Stimulated activated memory B cell treated with anti-CD40 and anti-IgM and Interleukin-4, amounts not matched to agents 10 μg/mL and 1 μg/mL and 100 μg/mL, for 72 hours (primary cell): Measurements from ENCODE around the gene OSER1.

Experiments used
- ATAC-seq: fragments of 150-1000 bp; cut with Tn5 transposase; 2 replicates; pipeline ENCODE4 v1.10.0; 2021
- H3K27ac Mint-ChIP-seq: one replicate; pipeline ENCODE4 v1.8.0; 2022; ENCODE audit warnings: mild to moderate bottlenecking, mixed read lengths
- H3K27me3 Mint-ChIP-seq: one replicate; pipeline ENCODE4 v1.8.0; 2022; ENCODE audit warnings: mixed read lengths
- H3K36me3 Mint-ChIP-seq: one replicate; pipeline ENCODE4 v1.8.0; 2022; ENCODE audit warnings: mixed read lengths
- H3K4me1 Mint-ChIP-seq: one replicate; pipeline ENCODE4 v1.8.0; 2022; ENCODE audit warnings: mixed read lengths
- H3K4me3 Mint-ChIP-seq: one replicate; pipeline ENCODE4 v1.8.0; 2022; ENCODE audit warnings: mild to moderate bottlenecking, moderate library complexity, mixed read lengths
- H3K9me3 Mint-ChIP-seq: one replicate; pipeline ENCODE4 v1.8.0; 2022; ENCODE audit warnings: mixed read lengths

Gene OSER1

GRCh38 chr20:44180814-44181213, 29.8 kb downstream of the OSER1 start:
- Mint-ChIP-seq H3K27ac (no peak overlapping the region), H3K9me3 (no peaks in the 10 kb centered on the region), H3K27me3 (peaks cover 56% of the 10 kb centered on the region), H3K36me3 (no peaks in the 10 kb centered on the region), H3K4me1 (no peaks in the 10 kb centered on the region), H3K4me3 (no peak overlapping the region)
- ATAC-seq = no peak

DNA sequence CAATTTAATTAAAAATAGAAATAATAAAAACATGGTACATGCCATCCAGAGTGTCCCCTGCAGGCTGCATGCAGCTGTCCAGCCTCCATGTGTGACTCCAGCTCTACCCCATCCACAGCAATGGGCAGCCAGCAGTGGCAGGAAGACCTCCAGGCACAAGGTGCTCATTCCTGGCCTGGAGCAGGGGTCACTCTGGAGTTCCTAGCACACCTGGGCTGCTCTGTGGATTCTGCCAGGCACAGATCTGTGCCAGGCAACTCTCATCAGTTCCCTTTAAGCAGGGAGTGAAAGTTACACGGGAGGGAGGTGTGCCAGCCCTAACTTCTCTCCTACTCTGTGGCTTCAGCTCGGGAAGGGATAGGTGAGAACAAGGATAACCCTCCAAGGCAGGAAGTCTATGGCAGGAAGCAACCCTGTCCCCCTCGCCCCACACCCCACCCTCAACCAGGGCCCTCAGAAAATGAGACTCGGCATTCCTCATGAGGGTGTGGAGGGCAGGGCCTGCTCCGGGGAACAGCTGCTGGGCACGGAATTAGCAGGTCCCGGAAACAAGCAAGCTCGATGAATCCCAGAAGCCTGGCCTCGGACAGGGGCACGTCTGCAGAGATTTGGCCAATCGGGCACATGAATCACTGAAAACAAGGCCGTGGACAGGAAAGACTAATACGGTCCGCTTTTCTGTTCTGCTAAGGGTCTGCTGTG, 33.6 kb downstream of the OSER1 start:
- Mint-ChIP-seq H3K9me3 (no peaks in the 10 kb centered on the region), H3K4me3 (no peak overlapping the region), H3K36me3 (no peaks in the 10 kb centered on the region), H3K27me3 (peaks cover 61% of the 10 kb centered on the region), H3K4me1 (no peaks in the 10 kb centered on the region), H3K27ac (no peak overlapping the region)
- peak; percentile 34 for ATAC-seq

- Mint-ChIP-seq H3K4me1 (no peaks in the 10 kb centered on the region), H3K36me3 (no peaks in the 10 kb centered on the region), H3K27me3 (peaks cover 63% of the 10 kb centered on the region)
These were observed 35.4 kb downstream of the OSER1 start for GRCh38 chr20:44174996-44175765.

DNA sequence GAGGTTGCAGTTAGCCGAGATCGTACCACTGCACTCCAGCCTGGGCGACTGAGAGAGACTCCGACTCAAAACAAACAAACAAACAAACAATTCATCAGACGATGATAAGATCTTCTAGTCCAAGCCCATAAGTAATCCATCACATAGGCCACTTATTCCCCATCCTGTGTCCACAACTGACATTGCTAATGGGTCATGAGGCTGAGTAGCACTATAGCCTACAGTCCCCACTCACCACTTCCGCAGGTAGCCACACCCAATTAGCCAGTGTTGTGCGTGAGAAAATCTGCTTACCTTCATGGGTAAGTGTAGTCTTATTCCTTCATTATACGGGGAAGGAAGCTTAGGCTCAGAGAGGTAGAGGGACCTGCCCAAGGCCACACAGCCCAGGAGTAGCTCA, 36.7 kb downstream of the OSER1 start:
- no peak for ATAC-seq
- Mint-ChIP-seq H3K4me1 (no peaks in the 10 kb centered on the region), H3K27ac (no peak overlapping the region), H3K9me3 (peaks cover 1% of the 10 kb centered on the region), H3K36me3 (no peaks in the 10 kb centered on the region), H3K27me3 (peaks cover 76% of the 10 kb centered on the region), H3K4me3 (no peak overlapping the region)

More at GRCh38 chr20:44174996-44175765, 35.4 kb downstream of the OSER1 start:
- H3K27ac Mint-ChIP-seq = no peak overlapping the region
- no peak overlapping the region for H3K4me3 Mint-ChIP-seq
- no peak for ATAC-seq
- no peaks in the 10 kb centered on the region for H3K9me3 Mint-ChIP-seq

- Mint-ChIP-seq H3K27me3 (peaks cover 78% of the 10 kb centered on the region), H3K36me3 (no peaks in the 10 kb centered on the region), H3K4me3 (no peak overlapping the region), H3K4me1 (no peaks in the 10 kb centered on the region), H3K27ac (no peak overlapping the region), H3K9me3 (peaks cover 3% of the 10 kb centered on the region)
- no peak for ATAC-seq
These were observed 37.5 kb downstream of the OSER1 start for GRCh38 chr20:44173116-44173515.

DNA sequence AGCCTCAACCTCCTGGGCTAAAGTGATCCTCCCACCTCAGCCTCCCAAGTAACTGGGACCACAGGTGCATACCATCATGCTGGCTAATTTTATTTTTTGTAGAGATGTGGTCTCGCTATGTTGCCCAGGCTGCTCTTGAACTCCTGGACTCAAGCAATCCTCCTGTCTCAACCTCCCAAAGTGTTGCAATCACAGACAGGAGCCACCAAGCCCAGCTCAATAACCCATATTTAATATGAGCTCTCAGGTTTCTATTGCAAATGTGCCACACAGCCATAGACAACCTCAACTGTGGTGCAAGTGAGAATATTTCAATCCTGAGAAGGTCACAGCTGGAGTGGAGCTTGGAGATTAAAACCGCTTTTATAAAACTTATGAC, 38.0 kb downstream of the OSER1 start:
- Mint-ChIP-seq H3K9me3 (peaks cover 3% of the 10 kb centered on the region), H3K36me3 (no peaks in the 10 kb centered on the region), H3K4me1 (no peaks in the 10 kb centered on the region), H3K4me3 (no peak overlapping the region), H3K27me3 (peaks cover 78% of the 10 kb centered on the region), H3K27ac (no peak overlapping the region)
- ATAC-seq = no peak

DNA sequence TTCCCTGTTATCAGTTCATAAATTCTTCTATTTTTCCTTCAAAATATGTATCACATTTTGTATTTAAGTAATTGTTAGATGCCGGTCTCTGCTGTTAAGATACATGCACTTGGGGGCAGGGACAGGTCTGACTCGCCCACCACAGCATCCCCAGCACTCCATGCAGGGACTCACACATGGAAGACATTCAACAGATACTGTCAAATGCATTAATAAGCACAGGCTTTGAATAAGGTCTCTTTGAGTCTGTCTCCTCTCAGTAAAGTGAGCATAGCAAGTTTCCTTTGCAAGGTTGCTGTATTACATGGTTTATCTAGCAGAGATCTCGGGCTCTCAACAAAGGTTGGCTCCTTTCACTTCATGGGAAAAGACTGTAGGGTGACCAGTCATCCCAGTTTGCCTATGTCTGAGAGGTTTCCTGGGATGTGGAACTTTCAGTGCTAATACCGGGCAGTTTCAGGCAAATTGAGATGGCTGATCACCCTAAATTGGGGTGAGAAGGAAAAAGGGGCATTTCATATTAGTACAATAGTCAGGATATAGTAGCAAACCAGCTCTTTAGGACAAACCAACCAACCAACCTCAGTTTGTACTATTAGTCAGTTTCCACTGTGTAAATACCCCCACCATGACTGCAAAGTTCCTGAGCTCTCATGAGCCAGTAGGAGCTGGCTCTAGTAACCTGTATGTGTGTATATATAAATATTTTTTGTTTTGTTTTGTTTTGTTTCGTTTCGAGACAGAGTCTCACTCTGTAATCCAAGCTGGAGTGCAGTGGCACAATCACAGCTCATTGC, 38.6 kb downstream of the OSER1 start:
- H3K36me3 Mint-ChIP-seq = no peaks in the 10 kb centered on the region
- peaks cover 80% of the 10 kb centered on the region for H3K27me3 Mint-ChIP-seq
- H3K27ac Mint-ChIP-seq = no peak overlapping the region
- ATAC-seq = no peak
- peaks cover 3% of the 10 kb centered on the region for H3K9me3 Mint-ChIP-seq
- H3K4me1 Mint-ChIP-seq = no peaks in the 10 kb centered on the region
- H3K4me3 Mint-ChIP-seq = no peak overlapping the region

DNA sequence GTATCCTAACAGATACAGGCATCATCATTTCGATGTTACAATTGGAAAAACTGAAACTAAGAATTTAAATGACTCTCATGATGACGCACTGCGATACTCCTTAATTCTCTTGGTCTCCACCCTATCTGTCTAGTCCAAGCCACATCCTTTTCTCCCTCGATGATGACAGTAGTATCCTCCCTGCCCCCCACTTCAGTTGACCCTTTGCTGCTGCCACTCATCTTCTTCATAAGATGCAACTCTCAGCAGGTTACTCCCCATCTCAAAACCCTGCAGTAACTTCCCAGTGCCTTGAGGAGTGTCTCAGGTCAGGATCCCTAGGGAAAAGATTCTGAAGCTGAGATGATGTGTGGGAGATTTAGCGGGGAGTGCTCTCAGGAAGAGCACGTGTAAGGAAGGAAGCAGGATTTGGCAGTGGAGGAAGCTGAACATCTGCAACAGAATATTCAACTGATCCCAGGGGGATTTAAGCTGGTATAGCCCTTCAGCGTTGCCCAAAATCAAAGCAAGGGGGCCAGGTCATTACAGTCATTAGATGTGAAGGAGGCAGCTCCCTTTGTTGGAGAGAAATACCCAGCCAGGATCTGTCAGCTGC, 39.7 kb downstream of the OSER1 start:
- Mint-ChIP-seq H3K9me3 (peaks cover 3% of the 10 kb centered on the region), H3K4me1 (no peaks in the 10 kb centered on the region), H3K27ac (no peak overlapping the region), H3K4me3 (no peak overlapping the region), H3K27me3 (peaks cover 76% of the 10 kb centered on the region), H3K36me3 (no peaks in the 10 kb centered on the region)
- no peak for ATAC-seq

- ATAC-seq = no peak
- Mint-ChIP-seq H3K4me3 (no peak overlapping the region), H3K4me1 (no peaks in the 10 kb centered on the region), H3K36me3 (no peaks in the 10 kb centered on the region), H3K27ac (no peak overlapping the region), H3K9me3 (peaks cover 3% of the 10 kb centered on the region), H3K27me3 (peaks cover 74% of the 10 kb centered on the region)
These were observed 42.8 kb downstream of the OSER1 start for GRCh38 chr20:44167736-44168135.

- no peak overlapping the region for H3K4me3 Mint-ChIP-seq
- peaks cover 72% of the 10 kb centered on the region for H3K27me3 Mint-ChIP-seq
- no peaks in the 10 kb centered on the region for H3K36me3 Mint-ChIP-seq
- H3K9me3 Mint-ChIP-seq = peaks cover 3% of the 10 kb centered on the region
- no peak overlapping the region for H3K27ac Mint-ChIP-seq
- peak; percentile 51 for ATAC-seq
- no peaks in the 10 kb centered on the region for H3K4me1 Mint-ChIP-seq
These were observed 44.1 kb downstream of the OSER1 start for GRCh38 chr20:44166477-44166876.

GRCh38 chr20:44166008-44166407, 44.6 kb downstream of the OSER1 start:
- H3K4me3 Mint-ChIP-seq = no peak overlapping the region
- no peak overlapping the region for H3K27ac Mint-ChIP-seq
- ATAC-seq = no peak
- peaks cover 3% of the 10 kb centered on the region for H3K9me3 Mint-ChIP-seq
- H3K27me3 Mint-ChIP-seq = peaks cover 67% of the 10 kb centered on the region
- H3K4me1 Mint-ChIP-seq = no peaks in the 10 kb centered on the region
- H3K36me3 Mint-ChIP-seq = no peaks in the 10 kb centered on the region

DNA sequence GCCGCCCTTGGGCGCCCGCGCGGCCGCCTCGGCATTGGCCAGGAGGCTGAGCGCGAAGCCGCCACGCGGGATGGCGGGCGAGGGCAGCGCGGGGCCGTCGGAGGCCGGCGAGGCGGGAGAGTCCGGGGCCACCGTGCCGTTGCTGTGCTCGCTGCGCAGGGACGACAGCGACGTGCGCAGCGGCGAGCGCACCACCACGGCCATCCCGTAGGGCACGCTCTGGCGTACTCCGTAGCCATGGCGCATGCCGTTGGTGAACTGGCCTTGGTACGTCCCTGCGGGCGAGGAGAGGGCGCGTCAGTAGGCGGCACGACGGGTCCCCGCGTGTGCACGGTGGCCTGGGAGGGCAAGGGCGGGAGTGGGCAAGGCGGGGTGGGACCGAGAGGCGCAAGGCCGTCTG, 50.4 kb downstream of the OSER1 start:
- H3K4me3 Mint-ChIP-seq = no peak overlapping the region
- peaks cover 45% of the 10 kb centered on the region for H3K27me3 Mint-ChIP-seq
- peaks cover 9% of the 10 kb centered on the region for H3K9me3 Mint-ChIP-seq
- H3K27ac Mint-ChIP-seq = no peak overlapping the region
- ATAC-seq = no peak
- H3K36me3 Mint-ChIP-seq = no peaks in the 10 kb centered on the region
- no peaks in the 10 kb centered on the region for H3K4me1 Mint-ChIP-seq

GRCh38 chr20:44159711-44160110, 50.9 kb downstream of the OSER1 start:
- Mint-ChIP-seq H3K36me3 (no peaks in the 10 kb centered on the region), H3K27ac (no peak overlapping the region), H3K4me3 (no peak overlapping the region), H3K9me3 (peaks cover 9% of the 10 kb centered on the region), H3K4me1 (no peaks in the 10 kb centered on the region), H3K27me3 (peaks cover 44% of the 10 kb centered on the region)
- no peak for ATAC-seq

GRCh38 chr20:44159125-44159524, 51.4 kb downstream of the OSER1 start:
- ATAC-seq = no peak
- Mint-ChIP-seq H3K36me3 (no peaks in the 10 kb centered on the region), H3K27me3 (peaks cover 38% of the 10 kb centered on the region), H3K4me1 (no peaks in the 10 kb centered on the region), H3K27ac (no peak overlapping the region), H3K4me3 (no peak overlapping the region), H3K9me3 (peaks cover 9% of the 10 kb centered on the region)

DNA sequence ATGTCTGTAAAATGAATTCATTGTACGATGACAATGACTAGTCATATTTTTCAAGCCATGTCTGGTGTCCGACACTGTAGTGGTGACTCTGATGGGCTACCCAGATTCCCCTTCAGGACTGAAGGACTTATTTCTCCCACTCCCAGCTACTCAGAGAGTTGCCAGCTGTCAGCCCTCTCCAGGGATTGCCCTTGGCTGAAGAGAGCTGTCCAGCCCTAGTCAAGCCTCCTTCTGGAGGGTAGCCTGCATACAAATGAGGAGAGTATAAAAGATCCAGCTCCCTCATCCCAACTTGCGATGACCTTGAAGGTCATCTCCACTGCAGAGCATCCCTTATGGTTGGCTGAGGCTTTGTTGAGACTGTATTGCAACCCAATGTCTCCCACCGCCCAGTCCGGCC, 53.5 kb downstream of the OSER1 start:
- no peak for ATAC-seq
- Mint-ChIP-seq H3K36me3 (no peaks in the 10 kb centered on the region), H3K9me3 (peaks cover 9% of the 10 kb centered on the region), H3K27ac (no peak overlapping the region), H3K27me3 (peaks cover 23% of the 10 kb centered on the region), H3K4me3 (no peak overlapping the region), H3K4me1 (no peaks in the 10 kb centered on the region)
